HepG2 (cell line): ENCODE data around the gene CTNNBL1.

Source experiments
- DMAP1 ChIP-seq: IDR thresholded peaks from 2 replicates; pipeline ENCODE4 v1.6.1; 2016
- ELF1 ChIP-seq: sonication (generic); formaldehyde crosslinking; IDR thresholded peaks from 2 replicates; pipeline ENCODE4 v1.4.0; 2020; ENCODE audit warnings: missing genetic modification reagents
- TF ChIP-seq, protein P1 (sequence below): sonication (generic); formaldehyde crosslinking; IDR thresholded peaks from 2 replicates; pipeline ENCODE4 v1.4.0; 2020; ENCODE audit warnings: missing genetic modification reagents

DNA sequence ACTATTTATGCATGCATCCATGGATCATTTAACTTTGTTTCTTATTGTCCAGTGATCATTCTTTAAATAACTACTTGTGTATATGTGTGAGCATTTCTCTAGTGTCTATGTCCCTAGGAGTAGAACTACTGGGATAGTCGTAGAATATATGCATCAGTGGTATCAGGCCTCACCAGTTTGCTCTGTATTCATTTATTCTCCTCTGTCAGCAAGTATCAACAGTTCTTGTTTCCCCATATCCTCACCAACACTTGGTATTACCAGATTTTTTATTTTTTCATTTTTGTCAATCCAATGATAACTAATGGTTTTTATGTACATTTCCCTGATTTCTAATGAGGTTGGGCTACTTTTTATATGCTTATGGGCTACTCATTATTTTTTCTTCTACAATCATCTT is 27.9 kb downstream of the CTNNBL1 start:
- no peak for TF ChIP-seq ELF1 (CRISPR knock-in tag)
- TF ChIP-seq DMAP1 (CRISPR knock-in tag), result no peak
- TF ChIP-seq, protein P1, sequence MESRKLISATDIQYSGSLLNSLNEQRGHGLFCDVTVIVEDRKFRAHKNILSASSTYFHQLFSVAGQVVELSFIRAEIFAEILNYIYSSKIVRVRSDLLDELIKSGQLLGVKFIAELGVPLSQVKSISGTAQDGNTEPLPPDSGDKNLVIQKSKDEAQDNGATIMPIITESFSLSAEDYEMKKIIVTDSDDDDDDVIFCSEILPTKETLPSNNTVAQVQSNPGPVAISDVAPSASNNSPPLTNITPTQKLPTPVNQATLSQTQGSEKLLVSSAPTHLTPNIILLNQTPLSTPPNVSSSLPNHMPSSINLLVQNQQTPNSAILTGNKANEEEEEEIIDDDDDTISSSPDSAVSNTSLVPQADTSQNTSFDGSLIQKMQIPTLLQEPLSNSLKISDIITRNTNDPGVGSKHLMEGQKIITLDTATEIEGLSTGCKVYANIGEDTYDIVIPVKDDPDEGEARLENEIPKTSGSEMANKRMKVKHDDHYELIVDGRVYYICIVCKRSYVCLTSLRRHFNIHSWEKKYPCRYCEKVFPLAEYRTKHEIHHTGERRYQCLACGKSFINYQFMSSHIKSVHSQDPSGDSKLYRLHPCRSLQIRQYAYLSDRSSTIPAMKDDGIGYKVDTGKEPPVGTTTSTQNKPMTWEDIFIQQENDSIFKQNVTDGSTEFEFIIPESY, result no peak
